Measurements from ENCODE around the gene AIG1. TPM values are rescaled to one million over a fixed set of nuclear protein-coding genes. Genes with fewer than 3 reads are reported as not detected.

AIG1 gene
- total RNA-seq, 1 donor from 2014 or later: 37.1 TPM

DNA sequence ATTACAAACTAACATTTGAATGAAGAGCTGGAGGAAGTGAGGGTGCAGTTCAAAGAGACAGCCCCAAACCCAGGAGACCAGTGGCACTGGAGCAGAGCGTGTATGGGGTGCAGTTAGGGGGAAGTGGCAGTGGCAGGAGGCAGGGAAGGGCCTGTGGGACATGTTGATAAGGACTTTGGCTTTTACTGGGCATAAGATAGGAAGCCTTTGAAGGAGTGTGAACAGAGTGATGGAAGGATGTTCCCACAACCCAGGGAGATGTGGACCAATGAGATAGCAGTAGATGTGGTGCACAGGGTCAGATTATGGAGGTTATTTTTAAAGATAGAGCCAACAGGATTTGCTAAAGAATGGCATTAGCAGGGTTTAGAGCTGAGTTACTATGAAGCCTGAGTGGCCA lies 56.4 kb downstream of the AIG1 start:
- Histone ChIP-seq H4K20me1 (ENCODE audit: low read depth) (no peaks in the 10 kb centered on the region), H3K27me3 (no peaks in the 10 kb centered on the region), H3K4me3 (no peak overlapping the region), H2AFZ (replicated peaks) (no peak overlapping the region), H3K79me2 (ENCODE audit: low read depth) (no peaks in the 10 kb centered on the region), H3K36me3 (no peaks in the 10 kb centered on the region), H3K27ac (no peak overlapping the region), H3K4me2 (no peak overlapping the region), H3K9ac (no peak overlapping the region), H3K9me3 (ENCODE audit: low read depth) (no peaks in the 10 kb centered on the region), H3F3A (ENCODE audit: low read depth) (no peaks in the 10 kb centered on the region), H3K4me1 (no peaks in the 10 kb centered on the region)
- DNase-seq (ENCODE audit: low spot score): no peak
- H3K4me3 Mint-ChIP-seq: no peak overlapping the region
- H3K27me3 Mint-ChIP-seq (ENCODE audit: insufficient read depth, low read depth): no peaks in the 10 kb centered on the region
- H3K9me3 Mint-ChIP-seq: peaks cover 7% of the 10 kb centered on the region
- H3K4me1 Mint-ChIP-seq: no peaks in the 10 kb centered on the region
- H3K27ac Mint-ChIP-seq: no peak overlapping the region
- no peaks in the 10 kb centered on the region for H3K36me3 Mint-ChIP-seq
- TF ChIP-seq EZH2phosphoT487 (IDR thresholded peaks at IDR 0.05) (no peak), EZH2 (IDR thresholded peaks at IDR 0.05) (no peak)
- TF ChIP-seq, protein P1, sequence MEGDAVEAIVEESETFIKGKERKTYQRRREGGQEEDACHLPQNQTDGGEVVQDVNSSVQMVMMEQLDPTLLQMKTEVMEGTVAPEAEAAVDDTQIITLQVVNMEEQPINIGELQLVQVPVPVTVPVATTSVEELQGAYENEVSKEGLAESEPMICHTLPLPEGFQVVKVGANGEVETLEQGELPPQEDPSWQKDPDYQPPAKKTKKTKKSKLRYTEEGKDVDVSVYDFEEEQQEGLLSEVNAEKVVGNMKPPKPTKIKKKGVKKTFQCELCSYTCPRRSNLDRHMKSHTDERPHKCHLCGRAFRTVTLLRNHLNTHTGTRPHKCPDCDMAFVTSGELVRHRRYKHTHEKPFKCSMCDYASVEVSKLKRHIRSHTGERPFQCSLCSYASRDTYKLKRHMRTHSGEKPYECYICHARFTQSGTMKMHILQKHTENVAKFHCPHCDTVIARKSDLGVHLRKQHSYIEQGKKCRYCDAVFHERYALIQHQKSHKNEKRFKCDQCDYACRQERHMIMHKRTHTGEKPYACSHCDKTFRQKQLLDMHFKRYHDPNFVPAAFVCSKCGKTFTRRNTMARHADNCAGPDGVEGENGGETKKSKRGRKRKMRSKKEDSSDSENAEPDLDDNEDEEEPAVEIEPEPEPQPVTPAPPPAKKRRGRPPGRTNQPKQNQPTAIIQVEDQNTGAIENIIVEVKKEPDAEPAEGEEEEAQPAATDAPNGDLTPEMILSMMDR (IDR thresholded peaks at IDR 0.05): no peak

DNA sequence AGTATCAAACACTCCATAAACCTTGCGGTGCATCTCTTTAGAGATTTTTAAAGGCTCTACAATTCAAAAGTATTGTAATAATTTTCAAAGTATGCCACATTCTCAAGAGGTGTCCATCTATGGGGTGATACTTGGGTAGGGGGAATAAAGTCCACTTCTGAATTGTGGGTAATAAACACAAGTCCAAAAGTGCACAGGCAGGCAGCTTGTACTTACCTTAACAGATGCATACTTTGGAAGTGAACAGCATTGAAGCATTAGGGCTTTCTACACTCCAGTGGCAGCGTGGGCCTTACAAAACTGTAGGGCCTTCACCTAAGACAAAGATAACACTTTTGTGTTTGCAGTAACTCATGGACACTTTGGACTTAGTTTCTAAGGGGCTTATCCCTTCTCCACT lies 58.6 kb downstream of the AIG1 start:
- H3K9ac ChIP-seq: no peak overlapping the region
- H3K79me2 ChIP-seq (ENCODE audit: low read depth): no peaks in the 10 kb centered on the region
- Mint-ChIP-seq H3K4me1 (no peaks in the 10 kb centered on the region), H3K4me3 (no peak overlapping the region), H3K27me3 (ENCODE audit: insufficient read depth, low read depth) (no peaks in the 10 kb centered on the region), H3K36me3 (no peaks in the 10 kb centered on the region), H3K27ac (no peak overlapping the region), H3K9me3 (peaks cover 7% of the 10 kb centered on the region)
- no peak overlapping the region for H3K4me3 ChIP-seq
- no peaks in the 10 kb centered on the region for H3F3A ChIP-seq (ENCODE audit: low read depth)
- H3K4me2 ChIP-seq: no peak overlapping the region
- no peaks in the 10 kb centered on the region for H3K36me3 ChIP-seq
- no peaks in the 10 kb centered on the region for H3K27me3 ChIP-seq
- H3K27ac ChIP-seq: no peak overlapping the region
- H3K9me3 ChIP-seq (ENCODE audit: low read depth): no peaks in the 10 kb centered on the region
- H3K4me1 ChIP-seq: no peaks in the 10 kb centered on the region
- TF ChIP-seq EZH2phosphoT487 (IDR thresholded peaks at IDR 0.05) (no peak), EZH2 (IDR thresholded peaks at IDR 0.05) (no peak)
- TF ChIP-seq, protein P1 (IDR thresholded peaks at IDR 0.05): no peak
- H4K20me1 ChIP-seq (ENCODE audit: low read depth): no peaks in the 10 kb centered on the region
- no peak for DNase-seq (ENCODE audit: low spot score)
- no peak overlapping the region for H2AFZ ChIP-seq (replicated peaks)

DNA sequence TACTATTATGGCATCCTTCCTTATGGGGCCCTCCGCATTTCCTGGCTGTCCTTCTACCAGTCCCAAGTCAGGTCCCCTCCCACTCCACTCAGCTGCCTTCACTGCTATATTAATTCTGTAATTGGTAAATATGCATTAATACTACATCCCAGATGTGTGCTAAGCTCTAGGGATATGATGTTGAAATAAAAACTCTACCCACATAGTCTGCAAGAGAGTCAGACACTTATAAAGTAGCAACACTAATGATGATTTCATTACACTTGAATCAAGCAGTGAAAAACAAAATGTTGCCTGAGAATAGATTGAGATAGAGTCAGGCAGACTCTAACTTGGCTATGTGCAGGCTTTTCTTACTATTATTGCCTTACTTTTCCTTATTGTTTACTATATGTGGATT lies 62.4 kb downstream of the AIG1 start:
- Histone ChIP-seq H3K4me1 (no peaks in the 10 kb centered on the region), H3F3A (ENCODE audit: low read depth) (no peaks in the 10 kb centered on the region), H3K9ac (no peak overlapping the region), H3K9me3 (ENCODE audit: low read depth) (no peaks in the 10 kb centered on the region), H3K36me3 (no peaks in the 10 kb centered on the region), H3K27me3 (no peaks in the 10 kb centered on the region), H3K4me2 (no peak overlapping the region), H2AFZ (replicated peaks) (no peak overlapping the region), H4K20me1 (ENCODE audit: low read depth) (no peaks in the 10 kb centered on the region), H3K79me2 (ENCODE audit: low read depth) (no peaks in the 10 kb centered on the region), H3K27ac (no peak overlapping the region), H3K4me3 (no peak overlapping the region)
- Mint-ChIP-seq H3K27ac (no peak overlapping the region), H3K27me3 (ENCODE audit: insufficient read depth, low read depth) (no peaks in the 10 kb centered on the region), H3K9me3 (peaks cover 7% of the 10 kb centered on the region), H3K4me3 (no peak overlapping the region), H3K4me1 (no peaks in the 10 kb centered on the region), H3K36me3 (no peaks in the 10 kb centered on the region)
- no peak for DNase-seq (ENCODE audit: low spot score)
- TF ChIP-seq EZH2phosphoT487 (IDR thresholded peaks at IDR 0.05): no peak
- TF ChIP-seq EZH2 (IDR thresholded peaks at IDR 0.05): no peak
- TF ChIP-seq, protein P1 (IDR thresholded peaks at IDR 0.05): no peak
